GM18520 (cell line): Measurements from ENCODE around the gene CDNF.

Experiments
- ATAC-seq: cut with Tn5 transposase; IDR thresholded peaks from one replicate; pipeline ENCODE4 v1.9.1; 2021; ENCODE audit not compliant: unreplicated experiment

CDNF gene

DNA sequence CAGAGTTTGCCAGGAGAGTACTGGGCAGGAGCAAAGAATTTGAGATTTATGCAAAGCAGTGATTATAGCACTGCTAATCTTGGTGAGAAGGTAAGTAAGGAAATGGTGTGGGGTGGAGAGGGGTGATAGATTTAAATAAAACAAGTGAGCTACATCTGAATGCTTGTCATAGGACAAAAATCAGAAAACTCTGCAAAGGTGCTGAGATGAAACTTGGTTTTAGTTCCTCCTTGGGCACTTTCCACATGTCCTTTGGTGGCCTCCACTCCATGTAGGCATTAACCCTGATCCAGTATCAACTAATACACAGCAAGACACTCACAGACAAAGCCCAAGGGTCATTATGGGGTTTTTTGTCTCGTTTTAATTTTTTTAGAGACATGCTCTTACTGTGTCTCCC, 37.4 kb downstream of the CDNF start:
- ATAC-seq = no peak

DNA sequence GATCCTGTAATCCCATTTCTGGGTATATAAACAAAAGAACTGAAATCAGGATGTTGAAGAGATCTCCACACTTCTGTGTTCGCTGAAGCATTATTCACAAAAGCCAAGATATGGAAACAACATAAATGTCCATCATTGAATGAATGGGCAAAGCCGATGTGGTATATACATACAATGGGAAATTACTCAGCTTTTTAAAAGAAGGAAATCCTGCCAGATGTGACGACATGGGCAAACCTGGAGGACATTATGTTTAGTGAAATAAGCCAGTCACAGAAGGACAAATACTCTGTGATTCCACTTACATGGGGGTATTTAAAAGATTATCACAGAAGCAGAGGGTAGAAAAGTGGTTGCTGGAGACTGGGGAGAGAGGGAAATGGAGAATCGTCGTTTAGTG, 39.2 kb downstream of the CDNF start:
- no peak for ATAC-seq

DNA sequence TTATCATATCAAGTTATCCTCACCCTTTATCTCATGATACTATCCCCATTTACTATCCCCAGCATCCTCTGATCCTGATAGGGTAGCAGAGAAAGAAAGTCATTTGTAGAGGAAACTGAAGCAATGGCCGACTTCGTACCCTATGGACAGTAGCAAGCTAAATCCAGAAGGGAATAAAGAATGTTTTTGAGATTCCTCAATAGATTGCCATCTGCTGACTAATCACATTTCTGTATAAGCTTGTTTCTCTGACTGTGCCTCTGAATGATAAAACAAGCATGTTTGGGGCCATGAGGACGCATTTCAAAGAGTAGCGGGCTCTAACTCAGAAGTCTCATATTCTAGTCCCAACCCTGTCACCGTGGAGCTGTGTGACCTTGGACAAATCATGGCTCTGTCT, 49.9 kb downstream of the CDNF start:
- no peak for ATAC-seq

DNA sequence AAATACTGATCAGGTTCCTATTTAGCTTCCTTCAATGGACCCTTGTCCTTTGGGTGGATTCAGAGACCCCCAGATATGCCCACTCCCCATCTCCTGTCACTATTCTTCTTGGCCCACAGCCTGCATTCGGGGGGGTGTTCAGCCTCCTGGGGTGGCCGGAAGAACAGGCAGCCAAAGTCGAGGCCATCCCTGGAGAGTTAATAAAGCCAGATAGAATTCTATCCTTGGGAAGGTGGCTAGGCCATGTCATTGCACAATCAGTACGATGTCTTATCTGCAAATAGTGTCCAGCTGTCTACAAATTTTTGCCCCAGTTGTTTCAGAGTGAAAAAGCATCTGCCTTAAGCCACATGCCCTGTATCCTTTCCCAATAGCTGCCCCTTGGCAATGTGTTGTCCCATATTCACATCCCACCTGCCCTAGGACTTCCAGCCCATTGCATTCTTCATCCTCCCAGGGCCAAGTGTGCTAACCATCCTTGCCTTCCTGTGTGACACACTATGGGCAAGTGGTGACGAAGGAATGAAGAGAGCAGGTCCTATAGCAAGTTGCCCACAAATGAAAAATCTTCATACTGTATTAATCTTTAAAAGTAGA, 53.3 kb downstream of the CDNF start:
- ATAC-seq = no peak

DNA sequence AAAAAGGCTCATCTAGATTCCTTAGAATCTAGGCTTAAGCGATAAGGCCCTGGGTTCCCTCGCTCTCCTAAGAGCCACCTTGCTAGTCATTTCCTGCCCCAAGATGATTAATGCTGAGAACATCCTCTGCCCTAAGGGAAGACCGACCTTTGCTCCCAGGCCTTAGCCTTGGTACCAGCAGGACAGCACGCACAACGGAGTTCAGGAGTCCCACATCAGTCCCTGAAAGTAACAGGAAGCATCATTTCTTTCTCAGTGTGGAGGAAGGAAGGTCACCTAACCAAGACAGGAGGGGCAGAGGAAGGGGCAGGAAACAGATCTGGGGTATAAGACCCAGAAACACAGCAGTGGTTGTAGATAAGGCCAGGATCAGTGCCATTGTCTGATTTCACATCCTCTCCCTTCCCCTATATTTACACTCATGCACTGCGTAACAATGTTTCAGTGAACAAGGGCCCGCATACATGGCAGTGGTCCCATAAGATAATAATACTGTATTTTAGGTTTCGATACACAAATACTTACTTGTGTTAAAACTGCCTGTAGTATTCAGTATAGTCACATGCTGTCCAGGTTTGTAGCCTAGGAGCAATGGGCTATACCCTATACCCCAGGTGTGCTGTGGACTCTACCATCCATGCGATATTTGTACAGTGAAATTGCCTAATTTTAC, 55.0 kb downstream of the CDNF start:
- ATAC-seq = no peak

DNA sequence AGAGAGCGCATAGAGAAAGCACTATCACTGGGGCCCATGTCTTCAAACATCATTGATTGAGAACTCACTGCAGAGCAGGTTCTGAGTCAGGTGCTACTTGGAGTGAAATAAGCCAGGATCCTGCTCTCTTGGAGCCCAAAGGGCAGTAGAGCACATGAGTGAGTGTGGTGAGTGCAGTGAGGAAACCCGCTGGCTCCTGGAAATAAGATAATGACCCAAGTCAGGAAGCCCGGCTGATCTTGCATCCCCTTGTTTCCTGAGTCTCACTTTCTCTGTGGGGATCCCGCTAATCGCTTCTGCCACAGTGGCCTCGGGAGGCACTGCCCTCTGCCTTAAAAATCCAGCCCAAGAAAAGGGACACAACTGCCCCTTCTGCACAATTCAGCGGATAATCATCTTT, 56.1 kb downstream of the CDNF start:
- no peak for ATAC-seq

DNA sequence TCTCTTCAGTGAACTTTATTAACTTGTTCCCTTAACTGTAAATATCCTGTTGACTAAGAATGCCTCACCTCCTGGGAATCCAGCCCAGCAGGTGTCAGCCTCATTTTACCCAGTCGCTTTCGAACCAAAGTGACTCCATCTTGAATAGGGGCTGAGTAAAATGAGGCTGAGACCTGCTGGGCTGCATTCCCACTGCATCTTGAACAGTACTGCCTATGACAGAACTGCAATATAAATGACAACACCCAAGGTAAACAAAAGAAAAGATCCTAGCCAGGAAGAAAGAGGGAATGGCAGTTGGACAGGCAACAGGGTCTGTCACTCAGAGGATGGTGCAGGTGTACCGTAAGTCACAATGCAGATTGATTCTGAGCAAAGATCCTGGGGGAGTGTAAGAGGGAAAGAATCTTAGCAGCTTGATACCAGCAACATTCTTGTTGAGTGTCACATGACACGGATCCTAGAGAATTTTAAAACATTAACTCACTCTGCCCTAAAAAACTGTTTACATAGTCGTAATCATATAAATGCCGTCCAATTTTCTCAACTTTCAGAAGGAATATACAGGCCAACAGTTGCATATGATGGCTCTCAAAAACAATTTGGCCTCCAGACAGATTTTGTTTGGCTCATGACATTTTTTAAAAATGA, 58.7 kb downstream of the CDNF start:
- ATAC-seq = no peak

DNA sequence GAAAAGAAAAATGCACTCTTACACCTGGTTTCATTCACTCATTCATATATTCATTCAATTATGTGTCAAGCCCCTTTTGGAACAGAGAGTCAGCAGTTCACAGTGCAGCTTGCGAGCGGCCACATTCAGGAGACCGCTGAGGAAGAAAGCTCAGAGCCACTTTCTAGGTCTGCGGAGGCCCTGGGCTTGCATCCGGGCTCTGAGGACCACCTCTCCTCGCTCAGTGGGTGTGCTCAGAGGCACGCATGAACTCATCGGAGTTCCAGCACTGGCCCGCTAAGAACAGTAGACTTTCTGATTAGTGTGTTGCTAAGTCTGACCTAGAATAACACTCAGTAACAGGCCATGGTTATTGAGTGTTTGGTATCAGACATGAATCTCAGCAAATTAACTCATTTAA, 61.3 kb downstream of the CDNF start:
- no peak for ATAC-seq

DNA sequence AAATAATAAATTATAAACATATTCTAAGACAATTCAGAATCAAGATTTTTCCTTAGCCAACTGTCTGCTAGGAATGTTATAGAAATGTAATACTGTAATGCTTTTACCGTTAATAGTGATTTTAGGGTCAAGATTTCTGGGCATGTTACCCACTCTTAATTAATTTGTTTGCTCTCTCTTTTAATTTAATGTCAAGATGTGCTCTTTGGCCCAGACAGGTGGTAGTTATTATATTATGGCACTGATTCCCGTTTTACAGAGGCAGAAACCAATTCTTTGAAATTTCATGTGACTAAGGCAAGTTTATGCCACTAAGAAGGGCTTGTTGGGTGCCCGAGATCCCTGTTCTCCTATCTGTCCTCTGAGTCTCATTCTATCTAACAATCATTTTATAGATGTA, 62.2 kb downstream of the CDNF start:
- ATAC-seq = no peak

DNA sequence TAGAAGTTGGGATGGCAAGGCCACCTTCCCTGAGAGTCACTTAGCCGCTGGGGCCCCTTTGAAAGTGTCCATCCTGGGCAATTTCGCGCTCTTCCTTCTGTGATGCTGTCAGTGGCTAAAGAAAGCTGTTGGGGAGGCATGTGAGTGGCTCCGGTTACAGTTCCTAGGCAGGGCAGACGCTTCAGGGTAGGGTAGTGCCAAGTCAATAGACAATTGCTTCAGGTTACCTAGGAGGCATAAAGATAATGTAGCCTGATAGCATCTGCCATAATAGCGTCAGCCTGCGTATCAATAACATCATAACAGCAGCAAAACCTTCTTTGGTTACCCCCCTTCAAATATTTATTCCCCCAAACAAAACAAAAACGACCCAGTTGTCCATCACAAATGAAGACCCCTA, 63.0 kb downstream of the CDNF start, which contains the start of gene FAM107B:
TSS of gene FAM107B (minus strand) at position 101 of the 400 bp plus-strand sequence. CDS start 234 bp downstream, outside the sequence.
- ATAC-seq = no peak

DNA sequence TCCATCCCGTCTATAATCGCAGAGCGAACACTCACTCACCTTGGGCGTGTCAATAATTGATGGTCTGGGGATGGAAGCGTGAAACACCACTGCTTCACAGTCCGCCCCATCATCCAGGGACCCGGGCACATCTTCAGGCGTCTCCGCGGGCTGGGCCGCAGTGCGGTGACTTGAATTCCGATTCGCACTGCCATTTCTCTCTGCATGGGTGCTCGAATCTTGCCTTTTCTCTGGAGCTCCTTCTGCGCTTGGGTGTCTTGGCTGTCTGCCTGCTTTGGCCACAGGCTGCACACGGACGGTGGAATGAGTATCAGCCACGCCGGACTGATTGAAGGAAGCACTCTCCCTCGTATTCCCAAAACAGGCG, 63.6 kb downstream of the CDNF start:
- no peak for ATAC-seq

DNA sequence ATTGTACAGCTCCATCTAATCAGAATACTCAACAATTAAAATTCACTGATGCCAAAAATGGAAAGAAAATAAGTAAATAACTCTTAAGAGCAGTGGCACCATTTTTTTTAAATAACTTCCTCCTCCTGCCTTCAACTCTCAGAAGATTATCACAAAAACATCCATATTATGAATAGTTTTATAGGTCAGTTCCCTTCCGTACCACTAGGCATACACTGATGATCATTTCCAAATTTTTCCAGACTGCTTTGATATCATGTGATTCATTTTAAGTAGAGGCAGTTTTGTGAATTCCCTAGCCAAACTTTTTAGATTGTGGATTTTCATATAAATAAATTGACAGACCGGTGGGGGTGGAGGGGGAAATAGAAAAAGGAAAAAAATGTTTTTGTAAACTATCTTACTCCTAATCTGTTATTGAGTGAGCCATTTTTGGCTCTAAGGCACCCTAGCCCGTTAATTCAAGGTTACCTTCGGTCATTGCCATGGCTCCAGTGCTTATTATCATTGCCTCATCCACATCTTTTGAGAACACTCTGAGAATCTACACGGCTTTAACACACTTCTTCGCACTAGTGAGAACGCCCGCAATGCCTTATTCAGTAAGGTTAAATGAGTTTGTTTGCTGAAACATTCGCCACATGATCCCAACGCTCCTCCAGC, 64.2 kb downstream of the CDNF start:
- ATAC-seq = no peak

DNA sequence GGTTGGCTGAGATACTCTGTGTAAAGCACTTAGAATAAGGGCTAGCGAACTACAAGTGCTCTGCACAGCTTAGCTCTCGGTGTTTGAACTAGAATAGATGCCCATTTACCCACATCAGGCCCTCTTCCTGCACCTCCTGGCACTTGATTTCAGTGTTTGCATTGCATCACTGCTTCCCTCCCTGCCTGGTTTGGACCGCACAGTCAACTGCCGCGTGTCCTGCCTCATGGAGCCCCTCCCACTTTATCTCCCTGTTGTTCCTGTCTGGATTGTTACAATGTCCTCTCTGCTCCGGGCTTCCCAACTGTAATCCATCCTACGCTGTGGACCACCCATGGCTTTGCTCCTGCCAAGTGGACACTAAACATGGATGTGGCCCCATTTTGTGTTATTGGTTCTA, 65.4 kb downstream of the CDNF start:
- no peak for ATAC-seq

DNA sequence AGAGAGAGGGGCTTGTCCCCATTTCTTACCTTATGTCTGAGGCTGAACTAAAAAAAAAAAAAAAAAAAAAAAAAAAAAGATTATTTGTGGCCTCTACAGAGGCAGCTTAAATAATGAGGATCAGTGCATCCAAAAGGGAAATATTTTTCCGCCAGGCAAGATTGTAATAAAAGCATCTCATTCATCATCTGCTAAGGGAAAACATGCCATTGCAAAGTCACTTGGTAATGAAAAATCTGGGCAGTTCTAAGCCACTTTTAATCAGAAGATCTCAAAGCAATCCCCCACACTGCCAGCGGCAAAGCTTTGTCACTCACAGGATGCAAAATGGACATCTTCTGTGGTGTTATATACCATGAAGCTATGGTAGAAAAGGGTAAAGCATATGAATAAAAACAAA, 66.9 kb downstream of the CDNF start:
- ATAC-seq = no peak
